SH-SY5Y (cell line): ENCODE data around the gene BTN2A1.

Experiments
- GATA2 ChIP-seq: IDR thresholded peaks from 2 replicates; pipeline ENCODE4 v1.6.1; 2011; ENCODE audit warnings: mild to moderate bottlenecking, low read depth, low read length
- GATA3 ChIP-seq: IDR thresholded peaks from 2 replicates; pipeline ENCODE4 v1.6.1; 2011; ENCODE audit warnings: low read depth, mild to moderate bottlenecking, low read length, moderate library complexity

GRCh38 chr6:26491604-26492003 is 33.8 kb downstream of the BTN2A1 start:
- TF ChIP-seq GATA2 (no peak), GATA3 (no peak)
